ENCODE data around the gene CD248. TPM values are rescaled to one million over a fixed set of nuclear protein-coding genes. Genes with fewer than 3 reads are reported as not detected.
A peak's percentile ranks its signal among the peaks of the same experiment; 100 is the strongest.
"Not testable (repeated sequence)": the region's sequence is repeated elsewhere in the genome, so short reads cannot be mapped to it uniquely, and the experiment has no call there.

CD248 gene
- total and polyA plus RNA-seq, 8 donors, result 0.58 to 66.9 (median 5.7) TPM

DNA sequence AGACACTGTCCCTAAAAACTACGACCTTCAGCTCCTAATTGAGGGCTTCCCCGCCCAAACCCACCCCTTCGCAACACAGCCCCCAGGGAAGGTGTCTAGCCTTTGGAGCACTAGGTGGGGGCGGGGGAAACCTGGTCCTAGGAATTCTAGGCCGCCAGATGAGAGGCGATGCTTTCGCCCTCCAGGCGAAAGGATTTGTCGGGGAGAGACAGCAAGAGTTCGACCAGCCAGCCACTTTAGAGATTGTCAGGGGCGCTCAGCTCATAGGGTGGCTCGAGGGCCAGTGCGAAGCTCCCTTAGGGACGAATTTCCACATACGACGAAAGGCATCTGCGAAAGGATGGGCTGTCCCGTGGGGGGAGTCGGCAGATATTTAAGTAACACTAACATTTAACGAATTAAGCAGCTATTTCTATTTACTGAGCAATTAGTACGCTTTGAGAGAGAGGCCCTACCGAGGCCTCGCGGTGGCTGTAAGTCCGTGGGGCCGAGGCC lies 5.3 kb downstream of the CD248 start:
- Histone ChIP-seq H3K4me1 (peaks cover 23 to 43% (median 39%) of the 10 kb centered on the region in 4 donors), H3K27me3 (peaks cover 0 to 4% (median 0%) of the 10 kb centered on the region in 3 donors), H3K9me3 (no peaks in the 10 kb centered on the region), H3K36me3 (no peaks in the 10 kb centered on the region), H3K4me3 (peak overlapping the region; percentile 46 to 56 (median 56)), H3K27ac (peak overlapping the region; percentile 84 to 94 (median 90))
- 27 to 35% (median 31%) methylated on average over 25 to 26 of the region's 26 CpGs for WGBS, 5 donors
- no peak for TF ChIP-seq POLR2AphosphoS5 (IDR thresholded peaks at IDR 0.05)
- TF ChIP-seq, protein P1, sequence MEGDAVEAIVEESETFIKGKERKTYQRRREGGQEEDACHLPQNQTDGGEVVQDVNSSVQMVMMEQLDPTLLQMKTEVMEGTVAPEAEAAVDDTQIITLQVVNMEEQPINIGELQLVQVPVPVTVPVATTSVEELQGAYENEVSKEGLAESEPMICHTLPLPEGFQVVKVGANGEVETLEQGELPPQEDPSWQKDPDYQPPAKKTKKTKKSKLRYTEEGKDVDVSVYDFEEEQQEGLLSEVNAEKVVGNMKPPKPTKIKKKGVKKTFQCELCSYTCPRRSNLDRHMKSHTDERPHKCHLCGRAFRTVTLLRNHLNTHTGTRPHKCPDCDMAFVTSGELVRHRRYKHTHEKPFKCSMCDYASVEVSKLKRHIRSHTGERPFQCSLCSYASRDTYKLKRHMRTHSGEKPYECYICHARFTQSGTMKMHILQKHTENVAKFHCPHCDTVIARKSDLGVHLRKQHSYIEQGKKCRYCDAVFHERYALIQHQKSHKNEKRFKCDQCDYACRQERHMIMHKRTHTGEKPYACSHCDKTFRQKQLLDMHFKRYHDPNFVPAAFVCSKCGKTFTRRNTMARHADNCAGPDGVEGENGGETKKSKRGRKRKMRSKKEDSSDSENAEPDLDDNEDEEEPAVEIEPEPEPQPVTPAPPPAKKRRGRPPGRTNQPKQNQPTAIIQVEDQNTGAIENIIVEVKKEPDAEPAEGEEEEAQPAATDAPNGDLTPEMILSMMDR (IDR thresholded peaks at IDR 0.05), result peak in 1 of 7 experiments; percentile 87
- no peak for DNase-seq
- intact Hi-C loops (cut with DNase I; ENCODE audit: low total_unique reads), result loop anchor here (10.0 kb wide), 1 partner anchor 73 kb away; no protein-coding TSS in a partner anchor

DNA sequence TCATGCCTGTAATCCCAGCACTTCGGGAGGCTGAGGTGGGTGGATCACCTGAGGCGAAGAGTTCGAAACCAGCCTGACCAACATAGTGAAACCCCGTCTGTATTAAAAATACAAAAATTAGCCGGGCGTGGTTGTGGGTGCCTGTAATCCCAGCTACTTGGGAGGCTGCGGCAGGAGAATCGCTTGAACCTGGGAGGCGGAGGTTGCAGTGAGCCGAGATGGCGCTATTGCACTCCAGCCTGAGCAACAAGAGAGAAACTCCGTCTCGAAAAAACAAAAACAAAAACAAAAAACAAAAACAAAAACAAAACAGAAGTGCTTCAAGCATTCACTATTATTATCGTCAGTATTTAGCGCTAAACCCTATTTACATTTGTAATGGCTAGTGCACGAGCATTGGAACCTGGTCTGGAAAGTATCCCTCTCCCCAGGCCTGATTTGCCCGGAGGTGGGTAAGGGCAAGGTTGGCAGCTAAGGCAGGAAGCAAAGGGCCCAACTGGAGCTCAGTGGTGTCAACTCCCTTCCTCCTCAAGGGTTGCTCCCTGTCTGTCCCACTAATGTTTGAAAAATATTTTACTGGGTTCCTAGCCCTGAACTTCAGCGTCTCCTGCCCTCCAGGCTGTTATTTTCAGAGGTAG lies 5.9 kb downstream of the CD248 start:
- peaks cover 17 to 37% (median 34%) of the 10 kb centered on the region in 4 donors for H3K4me1 ChIP-seq
- H3K9me3 ChIP-seq, DNase-seq, H3K4me3 ChIP-seq, H3K27ac ChIP-seq, H3K27me3 ChIP-seq, H3K36me3 ChIP-seq: not testable (repeated sequence)
- intact Hi-C loops (cut with DNase I; ENCODE audit: low total_unique reads), result loop anchor here (10.0 kb wide), 1 partner anchor 74 kb away; no protein-coding TSS in a partner anchor
- WGBS, 5 donors, result 85 to 91% (median 88%) methylated on average over 18 of the region's 18 CpGs

DNA sequence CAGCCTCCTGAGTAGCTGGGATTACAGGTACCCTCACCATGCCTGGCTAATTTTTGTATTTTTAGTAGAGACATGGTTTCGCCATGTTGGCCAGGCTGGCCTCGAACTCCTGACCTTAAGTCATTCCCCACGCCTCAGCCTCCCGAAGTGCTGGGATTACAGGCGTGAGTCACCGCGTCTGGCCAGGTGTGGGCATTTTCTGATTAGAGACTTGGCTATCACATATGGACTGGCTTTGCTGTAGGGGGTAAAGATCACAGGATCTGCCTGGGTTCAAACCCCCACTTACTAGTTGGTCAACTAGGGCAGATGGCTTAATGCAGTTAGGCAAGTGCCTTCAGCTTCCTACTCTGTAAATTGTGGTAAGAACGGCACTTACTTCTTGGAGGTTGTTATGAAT lies 6.5 kb downstream of the CD248 start:
- intact Hi-C loops (cut with DNase I; ENCODE audit: low total_unique reads), result loop anchor here (10.0 kb wide), 1 partner anchor 74 kb away; no protein-coding TSS in a partner anchor
- H3K9me3 ChIP-seq, result no peaks in the 10 kb centered on the region
- 51 to 77% (median 63%) methylated on average over 8 of the region's 8 CpGs for WGBS, 5 donors
- DNase-seq, result no peak
- H3K4me3 ChIP-seq, result no peak overlapping the region
- no peak overlapping the region for H3K27ac ChIP-seq
- H3K27me3 ChIP-seq, result no peaks in the 10 kb centered on the region
- no peaks in the 10 kb centered on the region for H3K36me3 ChIP-seq
- peaks cover 16 to 32% (median 28%) of the 10 kb centered on the region in 4 donors for H3K4me1 ChIP-seq
- TF ChIP-seq EP300 (IDR thresholded peaks at IDR 0.05), result no peak
- no peak for TF ChIP-seq POLR2A (IDR thresholded peaks at IDR 0.05)
- no peak for TF ChIP-seq POLR2AphosphoS5 (IDR thresholded peaks at IDR 0.05)
- TF ChIP-seq, protein P1 (IDR thresholded peaks at IDR 0.05), result no peak

DNA sequence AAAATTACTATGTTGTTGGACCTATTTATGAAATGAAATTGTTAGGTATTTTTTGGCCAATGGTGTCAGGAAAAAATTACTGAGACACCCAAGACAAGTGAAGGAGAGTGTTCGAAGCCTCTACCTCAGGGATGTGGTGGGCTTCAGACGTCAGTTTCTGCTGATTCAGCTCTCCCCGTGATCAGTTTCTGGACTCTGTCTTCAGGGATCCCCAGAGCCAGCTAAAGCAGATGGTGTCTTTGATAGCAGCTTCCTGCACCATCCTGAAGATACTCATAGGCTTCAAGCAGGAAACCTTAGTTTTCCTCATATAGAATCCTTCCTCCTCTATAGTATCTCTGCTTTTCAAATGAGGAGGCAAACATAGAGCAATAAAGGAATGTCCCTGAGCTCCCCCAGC lies 7.4 kb downstream of the CD248 start:
- WGBS, 5 donors, result 59 to 83% (median 75%) methylated on average over 3 of the region's 3 CpGs
- TF ChIP-seq POLR2A (IDR thresholded peaks at IDR 0.05) (no peak), POLR2AphosphoS5 (IDR thresholded peaks at IDR 0.05) (no peak), EP300 (IDR thresholded peaks at IDR 0.05) (no peak)
- TF ChIP-seq, protein P1 (IDR thresholded peaks at IDR 0.05), result no peak
- DNase-seq, result no peak
- Histone ChIP-seq H3K9me3 (no peaks in the 10 kb centered on the region), H3K27me3 (no peaks in the 10 kb centered on the region), H3K36me3 (no peaks in the 10 kb centered on the region), H3K4me3 (no peak overlapping the region), H3K27ac (no peak overlapping the region), H3K4me1 (peaks cover 12 to 24% (median 20%) of the 10 kb centered on the region in 4 donors)
- intact Hi-C loops (cut with DNase I; ENCODE audit: low total_unique reads), result no loop called here

DNA sequence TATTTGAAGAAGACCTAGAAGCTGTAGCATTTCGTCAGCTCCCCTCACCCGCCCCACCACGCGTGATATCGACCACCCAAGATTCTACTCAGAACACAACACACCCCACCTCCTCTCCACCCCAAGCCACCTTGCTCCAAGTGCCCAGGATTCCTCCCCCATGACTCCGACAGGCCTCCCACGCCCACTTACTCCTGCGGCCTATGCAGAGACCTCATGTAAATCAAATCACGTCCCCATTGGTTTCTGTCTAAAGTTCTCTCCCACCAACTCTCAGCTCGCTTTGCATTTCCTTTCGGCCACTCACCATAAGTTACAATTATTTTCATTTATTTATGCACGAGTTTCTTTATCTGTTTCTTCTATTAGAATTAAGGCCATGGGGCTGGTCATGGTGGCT lies 14.2 kb downstream of the CD248 start:
- no peaks in the 10 kb centered on the region for H3K9me3 ChIP-seq
- H3K36me3 ChIP-seq, result no peaks in the 10 kb centered on the region
- 87 to 92% (median 88%) methylated on average over 12 of the region's 12 CpGs for WGBS, 5 donors
- intact Hi-C loops (cut with DNase I; ENCODE audit: low total_unique reads), result no loop called here
- no peak for DNase-seq
- H3K4me1 ChIP-seq, result no peaks in the 10 kb centered on the region
- H3K4me3 ChIP-seq, result no peak overlapping the region
- H3K27me3 ChIP-seq, result no peaks in the 10 kb centered on the region
- H3K27ac ChIP-seq, result no peak overlapping the region
- no peak for TF ChIP-seq POLR2A (IDR thresholded peaks at IDR 0.05)
- no peak for TF ChIP-seq POLR2AphosphoS5 (IDR thresholded peaks at IDR 0.05)
- no peak for TF ChIP-seq EP300 (IDR thresholded peaks at IDR 0.05)
- TF ChIP-seq, protein P1 (IDR thresholded peaks at IDR 0.05), result no peak

Measured in stomach (tissue), 9 donors.